PC-3 (cell line): ENCODE results near the gene CEP104. TPM values are rescaled to one million over a fixed set of nuclear protein-coding genes. Genes with fewer than 3 reads are reported as not detected.

ENCODE experiments used
- ATAC-seq: fragments of 200-7000 bp; cut with Tn5 transposase; 2 replicates; pipeline ENCODE4 v1.9.1; 2020; ENCODE audit warnings: mild to moderate bottlenecking, moderate library complexity
- BruUV-seq: library from RNA; stranded (reverse); fragments of 400-500 nt; replicated peaks from 2 replicates; lab custom pipeline; 2021; lab: Mats Ljungman, UMichigan
- CTCF ChIA-PET: fragments of 300-600 bp; sonication (Branson Sonifier 250); formaldehyde crosslinking; loops from one replicate; lab custom pipeline; 2022; ENCODE audit warnings: antibody characterized with exemption; lab: Charles Lee
- POLR2A ChIA-PET: fragments of 300-600 bp; sonication (Branson Sonifier 250); formaldehyde crosslinking; loops from one replicate; lab custom pipeline; 2022; ENCODE audit warnings: antibody characterized with exemption; ENCODE audit not compliant: unreplicated experiment; lab: Charles Lee
- DNase-seq: peaks from one replicate; pipeline ENCODE4 v3.0.0-alpha.2; 2015
- H2AFZ ChIP-seq: fragments of 300-600 bp; sonication (generic); 2 replicates; pipeline ENCODE4 v1.6.0; 2016; ENCODE audit warnings: antibody characterized with exemption, low read length
- H3F3A ChIP-seq: fragments of 300-600 bp; sonication (generic); one replicate; pipeline ENCODE4 v1.6.0; 2017; ENCODE audit warnings: antibody characterized with exemption, low read length, control low read depth, mild to moderate bottlenecking; ENCODE audit not compliant: unreplicated experiment
- H3K27ac ChIP-seq: fragments of 300-600 bp; sonication (generic); 2 replicates; pipeline ENCODE4 v1.5.1; 2016; ENCODE audit warnings: mild to moderate bottlenecking, low read length
- H3K27me3 ChIP-seq: fragments of 300-600 bp; sonication (generic); 2 replicates; pipeline ENCODE4 v1.6.1; 2016; ENCODE audit warnings: low read length, mixed read lengths
- H3K36me3 ChIP-seq: fragments of 300-600 bp; sonication (generic); 2 replicates; pipeline ENCODE4 v1.6.1; 2016; ENCODE audit warnings: low read depth, mixed run types, low read length, mixed read lengths
- H3K4me1 ChIP-seq: fragments of 300-600 bp; sonication (generic); 2 replicates; pipeline ENCODE4 v1.5.1; 2016; ENCODE audit warnings: low read length; ENCODE audit not compliant: insufficient read depth
- H3K4me2 ChIP-seq: fragments of 300-600 bp; sonication (generic); 2 replicates; pipeline ENCODE4 v1.6.0; 2016; ENCODE audit warnings: low read length
- H3K4me3 ChIP-seq: fragments of 300-600 bp; sonication (generic); 2 replicates; pipeline ENCODE4 v1.5.1; 2016; ENCODE audit warnings: mild to moderate bottlenecking, low read length, mixed read lengths
- H3K79me2 ChIP-seq: fragments of 300-600 bp; sonication (generic); 2 replicates; pipeline ENCODE4 v1.6.1; 2017; ENCODE audit warnings: low read length, mixed read lengths
- H3K9ac ChIP-seq: fragments of 300-600 bp; sonication (generic); 2 replicates; pipeline ENCODE4 v1.6.0; 2016; ENCODE audit warnings: mild to moderate bottlenecking, low read length
- H3K9me2 ChIP-seq: fragments of 300-600 bp; sonication (generic); replicated peaks from 2 replicates; pipeline ENCODE4 v1.6.1; 2016; ENCODE audit warnings: mixed run types, low read length, mixed read lengths
- H3K9me3 ChIP-seq: fragments of 300-600 bp; sonication (generic); 2 replicates; pipeline ENCODE4 v1.6.1; 2016; ENCODE audit warnings: low read length, mixed read lengths
- H4K20me1 ChIP-seq: fragments of 300-600 bp; sonication (generic); 2 replicates; pipeline ENCODE4 v1.6.1; 2016; ENCODE audit warnings: low read length, mixed read lengths
- CTCF ChIP-seq: fragments of 300-600 bp; sonication (generic); conservative IDR thresholded peaks from 2 replicates; pipeline ENCODE4 v1.5.1; 2017; ENCODE audit warnings: antibody characterized with exemption, low read depth, mild to moderate bottlenecking, low read length
- EZH2 ChIP-seq: fragments of 300-600 bp; sonication (generic); IDR thresholded peaks from one replicate; pipeline ENCODE4 v1.6.1; 2017; ENCODE audit warnings: antibody characterized with exemption, mild to moderate bottlenecking, low read length; ENCODE audit not compliant: unreplicated experiment
- EZH2phosphoT487 ChIP-seq: fragments of 300-600 bp; sonication (generic); IDR thresholded peaks from 2 replicates; pipeline ENCODE4 v1.6.1; 2018; ENCODE audit warnings: mild to moderate bottlenecking, antibody characterized with exemption, low read length, borderline replicate concordance
- intact Hi-C: fragments of 100-400 bp; cut with micrococcal nuclease; formaldehyde crosslinking; loops from 2 replicates; pipeline ENCODE4 v1.9.0; 2023
- total RNA-seq: library from RNA; depleted of rRNA; stranded (reverse); fragments of >200 nt; gene quantifications from 2 replicates; pipeline ENCODE4 v1.2.3, GENCODE V29; 2014

Gene CEP104
- total RNA-seq, 1 experiment from 2014 or later = 64.1 TPM

GRCh38 chr1:3880429-3881192 is 23.6 kb upstream of the CEP104 start:
- Histone ChIP-seq H3K9ac (no peak overlapping the region), H3K4me1 (no peaks in the 10 kb centered on the region), H3F3A (no peaks in the 10 kb centered on the region), H3K27ac (no peak overlapping the region), H3K4me2 (no peak overlapping the region), H3K9me2 (no peaks in the 10 kb centered on the region), H3K27me3 (no peaks in the 10 kb centered on the region), H2AFZ (no peak overlapping the region), H3K79me2 (no peaks in the 10 kb centered on the region), H3K4me3 (no peak overlapping the region), H3K36me3 (peaks cover 33% of the 10 kb centered on the region), H4K20me1 (no peaks in the 10 kb centered on the region), H3K9me3 (peaks cover 7% of the 10 kb centered on the region)
- TF ChIP-seq EZH2 = no peak
- TF ChIP-seq CTCF = no peak
- intact Hi-C loops = no loop called here
- no TSS peak for BruUV-seq
- ChIA-PET CTCF (no interaction called here), POLR2A (no interaction called here)
- no peak for DNase-seq
- ATAC-seq = no peak

- ChIA-PET CTCF (no interaction called here), POLR2A (no interaction called here)
- DNase-seq (no peak), ATAC-seq (no peak)
- no TSS peak for BruUV-seq
- peaks cover 7% of the 10 kb centered on the region for H3K9me3 ChIP-seq
- no peak overlapping the region for H3K27ac ChIP-seq
- no peak overlapping the region for H2AFZ ChIP-seq
- no peak overlapping the region for H3K4me2 ChIP-seq
- TF ChIP-seq CTCF = no peak
- TF ChIP-seq EZH2phosphoT487 = no peak
- TF ChIP-seq EZH2 = no peak
- H3F3A ChIP-seq = no peaks in the 10 kb centered on the region
- no peaks in the 10 kb centered on the region for H3K79me2 ChIP-seq
- H3K4me3 ChIP-seq = no peak overlapping the region
- peaks cover 32% of the 10 kb centered on the region for H3K36me3 ChIP-seq
- H3K9me2 ChIP-seq = no peaks in the 10 kb centered on the region
- intact Hi-C loops = no loop called here
- H3K27me3 ChIP-seq = no peaks in the 10 kb centered on the region
- H3K9ac ChIP-seq = no peak overlapping the region
- H4K20me1 ChIP-seq = no peaks in the 10 kb centered on the region
- H3K4me1 ChIP-seq = no peaks in the 10 kb centered on the region
These were observed 22.9 kb upstream of the CEP104 start for GRCh38 chr1:3879787-3880428.

- no peak overlapping the region for H2AFZ ChIP-seq
These were observed 22.1 kb upstream of the CEP104 start for GRCh38 chr1:3879099-3879498.

More at GRCh38 chr1:3879099-3879498, 22.1 kb upstream of the CEP104 start:
- Histone ChIP-seq H3K4me1 (no peaks in the 10 kb centered on the region), H3K9ac (no peak overlapping the region), H3K9me2 (no peaks in the 10 kb centered on the region), H3K27me3 (no peaks in the 10 kb centered on the region), H4K20me1 (no peaks in the 10 kb centered on the region), H3K4me3 (no peak overlapping the region), H3K9me3 (peaks cover 7% of the 10 kb centered on the region), H3F3A (no peaks in the 10 kb centered on the region), H3K4me2 (no peak overlapping the region), H3K27ac (no peak overlapping the region), H3K79me2 (no peaks in the 10 kb centered on the region), H3K36me3 (peaks cover 32% of the 10 kb centered on the region)
- TF ChIP-seq EZH2phosphoT487 = no peak
- no peak for TF ChIP-seq EZH2
- TF ChIP-seq CTCF = no peak
- ChIA-PET CTCF (no interaction called here), POLR2A (no interaction called here)
- no TSS peak for BruUV-seq
- no peak for DNase-seq
- no peak for ATAC-seq
- intact Hi-C loops = no loop called here
